ENCODE data around the gene RYR2.

The RYR2 gene

DNA sequence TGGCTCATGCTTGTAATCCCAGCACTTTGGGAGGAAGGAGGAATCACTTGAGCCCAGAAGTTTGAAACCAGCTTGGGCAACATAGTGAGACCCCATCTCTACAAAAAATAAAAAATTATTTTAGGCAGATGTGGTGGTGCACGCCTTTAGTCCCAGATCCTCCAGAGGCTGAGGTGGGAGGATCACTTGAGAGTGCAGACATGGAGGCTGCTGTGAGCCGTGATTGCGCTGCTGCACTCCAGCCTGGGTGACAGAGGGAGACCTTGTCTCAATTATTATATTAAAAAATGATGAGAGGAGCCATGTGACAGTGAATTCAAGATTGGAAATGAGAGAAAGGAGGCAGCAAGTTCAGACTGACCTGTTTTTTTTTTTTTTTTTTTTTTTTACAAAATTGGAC is 566.4 kb downstream of the RYR2 start:
- DNase-seq (ENCODE audit: low read depth), result no peak
- TF ChIP-seq, protein P1, sequence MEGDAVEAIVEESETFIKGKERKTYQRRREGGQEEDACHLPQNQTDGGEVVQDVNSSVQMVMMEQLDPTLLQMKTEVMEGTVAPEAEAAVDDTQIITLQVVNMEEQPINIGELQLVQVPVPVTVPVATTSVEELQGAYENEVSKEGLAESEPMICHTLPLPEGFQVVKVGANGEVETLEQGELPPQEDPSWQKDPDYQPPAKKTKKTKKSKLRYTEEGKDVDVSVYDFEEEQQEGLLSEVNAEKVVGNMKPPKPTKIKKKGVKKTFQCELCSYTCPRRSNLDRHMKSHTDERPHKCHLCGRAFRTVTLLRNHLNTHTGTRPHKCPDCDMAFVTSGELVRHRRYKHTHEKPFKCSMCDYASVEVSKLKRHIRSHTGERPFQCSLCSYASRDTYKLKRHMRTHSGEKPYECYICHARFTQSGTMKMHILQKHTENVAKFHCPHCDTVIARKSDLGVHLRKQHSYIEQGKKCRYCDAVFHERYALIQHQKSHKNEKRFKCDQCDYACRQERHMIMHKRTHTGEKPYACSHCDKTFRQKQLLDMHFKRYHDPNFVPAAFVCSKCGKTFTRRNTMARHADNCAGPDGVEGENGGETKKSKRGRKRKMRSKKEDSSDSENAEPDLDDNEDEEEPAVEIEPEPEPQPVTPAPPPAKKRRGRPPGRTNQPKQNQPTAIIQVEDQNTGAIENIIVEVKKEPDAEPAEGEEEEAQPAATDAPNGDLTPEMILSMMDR (IDR thresholded peaks at IDR 0.05; ENCODE audit: insufficient read depth, low read depth, low read length, missing control alignments), result no peak
- no peak overlapping the region for H3K4me3 ChIP-seq (ENCODE audit: low read length)

DNA sequence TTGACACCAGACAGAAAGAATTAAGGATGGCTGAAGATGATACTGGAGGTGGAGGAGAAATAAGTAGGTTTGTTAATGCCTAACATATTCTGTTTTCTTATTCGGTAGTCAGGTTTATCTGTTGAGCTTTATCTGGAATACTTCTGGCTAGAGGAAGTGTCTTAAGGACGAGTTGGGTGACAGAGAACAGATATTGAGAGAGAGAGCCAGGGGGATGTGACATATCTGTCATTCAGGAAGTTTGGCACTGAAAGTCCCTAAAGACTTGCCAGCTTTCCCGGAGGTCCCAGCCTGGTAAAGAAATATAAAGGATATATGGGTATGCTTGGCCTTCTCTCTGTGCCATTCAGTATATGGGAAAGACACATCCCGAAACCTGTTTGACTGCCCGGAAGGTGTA is 568.2 kb downstream of the RYR2 start:
- TF ChIP-seq, protein P1 (IDR thresholded peaks at IDR 0.05; ENCODE audit: insufficient read depth, low read depth, low read length, missing control alignments), result no peak
- no peak for DNase-seq (ENCODE audit: low read depth)

DNA sequence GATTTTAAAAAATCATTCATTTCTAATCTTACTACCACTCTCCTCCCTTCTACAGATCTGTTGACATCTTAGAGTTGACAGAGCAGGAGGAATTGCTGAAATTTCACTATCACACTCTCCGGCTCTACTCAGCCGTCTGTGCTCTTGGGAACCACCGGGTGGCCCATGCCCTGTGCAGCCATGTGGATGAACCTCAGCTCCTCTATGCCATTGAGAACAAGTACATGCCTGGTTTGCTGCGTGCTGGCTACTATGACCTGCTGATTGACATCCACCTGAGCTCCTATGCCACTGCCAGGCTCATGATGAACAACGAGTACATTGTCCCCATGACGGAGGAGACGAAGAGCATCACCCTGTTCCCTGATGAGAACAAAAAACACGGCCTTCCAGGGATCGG is 572.0 kb downstream of the RYR2 start:
- DNase-seq (ENCODE audit: low read depth), result no peak
- TF ChIP-seq, protein P1 (IDR thresholded peaks at IDR 0.05; ENCODE audit: insufficient read depth, low read depth, low read length, missing control alignments), result no peak
- H3K4me3 ChIP-seq (ENCODE audit: low read length), result no peak overlapping the region

More for the DNA sequence above, 568.2 kb downstream of the RYR2 start:
- H3K4me3 ChIP-seq (ENCODE audit: low read length), result no peak overlapping the region

DNA sequence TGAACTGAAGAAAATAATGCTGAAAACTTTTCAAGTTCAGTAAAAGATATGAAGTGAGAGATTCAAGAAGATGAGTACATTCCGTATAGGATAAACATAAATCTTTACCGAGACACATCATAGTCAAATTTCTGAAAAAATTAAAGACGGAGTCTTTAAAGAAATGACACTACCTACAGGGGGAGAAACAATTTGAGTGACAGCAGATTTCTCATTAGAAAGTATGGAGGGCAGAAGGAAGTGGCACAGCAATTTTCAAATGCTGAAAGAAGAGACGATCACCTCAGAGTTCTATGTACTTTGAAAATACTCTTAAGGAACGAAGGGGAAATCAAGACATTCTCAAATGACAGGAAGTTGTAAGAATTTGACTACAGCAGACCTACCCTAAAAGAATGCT is 577.6 kb downstream of the RYR2 start:
- TF ChIP-seq, protein P1 (IDR thresholded peaks at IDR 0.05; ENCODE audit: insufficient read depth, low read depth, low read length, missing control alignments), result no peak
- no peak overlapping the region for H3K4me3 ChIP-seq (ENCODE audit: low read length)
- DNase-seq (ENCODE audit: low read depth), result no peak

DNA sequence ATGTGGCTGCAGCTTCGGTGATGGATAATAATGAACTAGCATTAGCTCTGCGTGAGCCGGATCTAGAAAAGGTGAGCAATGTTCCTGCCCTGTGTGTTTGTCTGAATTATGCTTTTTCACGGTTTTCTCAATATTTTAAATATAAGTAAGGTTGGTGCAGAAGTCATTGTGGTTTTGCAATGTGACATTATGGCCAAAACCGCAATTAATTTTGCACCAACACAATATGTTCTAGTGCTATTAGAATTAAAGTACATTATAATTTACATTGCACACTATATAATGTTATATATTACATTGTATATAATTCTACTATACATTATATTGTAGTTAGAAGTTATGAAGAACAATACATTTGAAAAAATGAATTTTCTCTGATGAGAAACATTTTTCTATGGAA is 592.9 kb downstream of the RYR2 start:
- TF ChIP-seq, protein P1 (IDR thresholded peaks at IDR 0.05; ENCODE audit: insufficient read depth, low read depth, low read length, missing control alignments), result no peak
- no peak overlapping the region for H3K4me3 ChIP-seq (ENCODE audit: low read length)
- no peak for DNase-seq (ENCODE audit: low read depth)

DNA sequence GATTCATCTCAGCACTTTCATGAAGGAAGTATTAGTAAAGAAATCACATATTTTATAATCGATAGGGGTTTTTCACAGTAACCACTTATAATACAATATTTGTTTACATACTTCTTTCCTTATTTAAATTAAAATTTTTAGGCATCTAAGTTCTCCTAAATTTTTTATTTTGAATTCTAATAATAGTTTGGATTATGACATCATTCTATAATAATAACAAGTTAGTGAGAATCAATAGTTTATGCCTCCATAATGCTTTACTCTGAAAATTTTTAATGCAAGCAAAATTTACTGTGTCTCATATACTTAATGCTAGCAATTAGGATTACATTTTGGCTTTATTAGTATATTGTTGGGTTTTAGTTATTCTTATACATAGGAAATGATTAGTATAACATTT is 596.6 kb downstream of the RYR2 start:
- no peak overlapping the region for H3K4me3 ChIP-seq (ENCODE audit: low read length)
- DNase-seq (ENCODE audit: low read depth), result no peak
- TF ChIP-seq, protein P1 (IDR thresholded peaks at IDR 0.05; ENCODE audit: insufficient read depth, low read depth, low read length, missing control alignments), result no peak

DNA sequence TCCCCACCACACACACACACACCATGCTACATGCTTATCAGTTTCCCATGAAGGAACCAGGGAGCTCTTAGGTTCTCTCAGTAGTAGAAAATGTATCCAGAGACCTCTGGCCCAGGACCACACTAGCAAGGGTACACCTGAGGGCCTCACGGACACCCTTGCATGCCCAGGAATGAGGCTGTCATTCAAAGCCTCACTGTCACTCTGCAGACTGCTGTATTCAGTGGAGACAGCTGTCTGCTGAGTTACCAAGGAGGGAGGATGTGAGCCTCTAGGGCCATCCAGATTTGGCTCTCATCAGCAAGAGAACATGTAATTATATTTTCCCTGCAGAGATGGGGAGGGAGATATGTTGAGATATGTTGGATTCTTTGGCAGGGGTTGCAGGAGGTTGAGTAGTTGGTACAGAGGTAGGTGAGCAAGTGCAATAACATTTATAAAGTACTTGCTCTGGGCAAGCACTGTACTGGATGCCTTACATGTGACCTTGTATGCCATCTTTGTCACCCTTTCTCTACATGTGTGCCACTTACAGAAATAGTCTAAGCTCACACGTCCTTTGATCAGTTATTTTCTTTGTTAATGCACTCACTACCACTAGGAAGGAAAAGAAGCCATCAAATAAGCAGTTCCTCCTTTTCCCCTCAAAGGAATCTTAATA is 598.2 kb downstream of the RYR2 start:
- no peak for DNase-seq (ENCODE audit: low read depth)
- no peak overlapping the region for H3K4me3 ChIP-seq (ENCODE audit: low read length)
- TF ChIP-seq, protein P1 (IDR thresholded peaks at IDR 0.05; ENCODE audit: insufficient read depth, low read depth, low read length, missing control alignments), result no peak

All from epithelial cell of esophagus (primary cell).